Stimulated activated memory B cell treated with anti-CD40 and anti-IgM and Interleukin-4, amounts not matched to agents 10 μg/mL and 1 μg/mL and 100 μg/mL, for 72 hours (primary cell): Measurements from ENCODE around the gene OR2M2.

Experiments used
- ATAC-seq: fragments of 150-1000 bp; cut with Tn5 transposase; 2 replicates; pipeline ENCODE4 v1.10.0; 2021
- H3K27ac Mint-ChIP-seq: one replicate; pipeline ENCODE4 v1.8.0; 2022; ENCODE audit warnings: mild to moderate bottlenecking, mixed read lengths
- H3K27me3 Mint-ChIP-seq: one replicate; pipeline ENCODE4 v1.8.0; 2022; ENCODE audit warnings: mixed read lengths
- H3K36me3 Mint-ChIP-seq: one replicate; pipeline ENCODE4 v1.8.0; 2022; ENCODE audit warnings: mixed read lengths
- H3K4me1 Mint-ChIP-seq: one replicate; pipeline ENCODE4 v1.8.0; 2022; ENCODE audit warnings: mixed read lengths
- H3K4me3 Mint-ChIP-seq: one replicate; pipeline ENCODE4 v1.8.0; 2022; ENCODE audit warnings: mild to moderate bottlenecking, moderate library complexity, mixed read lengths
- H3K9me3 Mint-ChIP-seq: one replicate; pipeline ENCODE4 v1.8.0; 2022; ENCODE audit warnings: mixed read lengths

Gene OR2M2

DNA sequence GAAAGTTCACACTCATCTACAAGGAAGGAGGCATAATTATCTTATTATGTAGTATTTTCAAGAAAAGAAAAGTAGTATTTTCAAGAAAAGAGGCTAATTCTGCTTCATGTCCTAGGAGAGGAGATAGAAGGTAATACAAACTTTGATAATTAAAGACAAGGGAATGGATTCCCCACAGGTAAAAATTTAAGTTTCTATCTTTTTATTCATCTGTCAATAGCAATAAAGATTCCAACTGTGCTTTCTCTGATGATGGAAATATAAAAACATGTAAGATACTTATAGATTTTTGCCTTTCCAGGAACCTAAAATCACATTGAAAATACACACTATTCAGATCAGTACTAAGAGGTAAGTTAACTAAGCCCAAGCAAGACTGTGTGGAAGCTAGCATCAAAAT is at the start of gene OR2M2:
Gene OR2M2, plus strand, starts transcription at position 301 of the 400 bp plus-strand sequence. CDS start 5,165 bp downstream, outside the sequence.
- Mint-ChIP-seq H3K36me3 (no peaks in the 10 kb centered on the region), H3K4me3 (no peak within 1 kb of the TSS), H3K27me3 (no peaks in the 10 kb centered on the region), H3K27ac (no peak within 1 kb of the TSS), H3K4me1 (no peaks in the 10 kb centered on the region), H3K9me3 (no peaks in the 10 kb centered on the region)
- ATAC-seq: no peak

GRCh38 chr1:248127653-248128052 is 47.0 kb upstream of the OR2M2 start:
- no peak for ATAC-seq
- H3K9me3 Mint-ChIP-seq: peaks cover 12% of the 10 kb centered on the region

DNA sequence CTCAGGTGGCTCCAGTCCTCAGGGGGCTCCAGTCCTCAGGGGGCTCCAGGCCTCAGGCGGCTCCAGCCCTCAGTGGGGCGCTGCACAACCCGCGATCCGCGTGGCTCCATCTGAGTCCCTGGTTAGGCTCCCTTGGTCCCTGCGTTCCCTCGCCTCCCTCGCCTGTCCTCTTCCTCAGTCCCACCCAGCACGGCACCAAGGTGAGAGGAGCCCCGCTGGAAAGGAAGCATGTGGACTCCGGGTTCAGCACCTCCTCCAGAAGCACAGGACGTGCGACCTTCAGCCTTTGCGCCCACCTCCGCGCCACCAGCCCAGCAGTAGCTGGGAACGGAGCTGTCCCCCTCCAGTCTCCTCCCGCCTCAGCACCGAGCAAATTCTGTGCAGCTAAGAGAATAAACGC is 37.8 kb upstream of the OR2M2 start:
- Mint-ChIP-seq H3K4me3 (no peak overlapping the region), H3K27me3 (no peaks in the 10 kb centered on the region), H3K27ac (no peak overlapping the region), H3K9me3 (peaks cover 9% of the 10 kb centered on the region), H3K4me1 (no peaks in the 10 kb centered on the region), H3K36me3 (no peaks in the 10 kb centered on the region)
- peak; percentile 27 for ATAC-seq

More at GRCh38 chr1:248127653-248128052, 47.0 kb upstream of the OR2M2 start:
- Mint-ChIP-seq H3K4me3 (no peak overlapping the region), H3K27ac (no peak overlapping the region), H3K27me3 (peaks cover 8% of the 10 kb centered on the region), H3K4me1 (no peaks in the 10 kb centered on the region), H3K36me3 (no peaks in the 10 kb centered on the region)

DNA sequence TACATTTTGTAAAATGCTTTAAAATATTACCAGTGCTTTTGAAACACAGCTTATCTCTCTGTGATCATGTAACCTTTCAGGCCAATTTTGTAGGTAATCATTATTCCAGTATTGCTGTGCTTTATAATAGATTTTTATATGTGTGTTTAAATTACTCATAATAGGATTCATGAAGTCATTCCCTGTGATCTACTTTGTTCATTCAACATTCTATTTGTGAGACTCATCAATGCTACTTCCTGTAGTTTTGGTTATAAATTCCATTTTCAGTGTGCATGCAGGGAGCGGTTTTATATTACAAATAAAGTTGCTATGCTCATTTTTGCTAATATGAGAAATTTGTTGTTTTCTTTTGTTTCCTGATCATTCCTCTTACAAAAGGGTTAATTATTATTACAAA is 33.8 kb upstream of the OR2M2 start:
- no peak for ATAC-seq
- Mint-ChIP-seq H3K27me3 (no peaks in the 10 kb centered on the region), H3K36me3 (no peaks in the 10 kb centered on the region), H3K27ac (no peak overlapping the region), H3K4me3 (no peak overlapping the region), H3K9me3 (peaks cover 8% of the 10 kb centered on the region), H3K4me1 (no peaks in the 10 kb centered on the region)

GRCh38 chr1:248143311-248143710 is 31.3 kb upstream of the OR2M2 start:
- Mint-ChIP-seq H3K9me3 (peaks cover 18% of the 10 kb centered on the region), H3K27me3 (no peaks in the 10 kb centered on the region), H3K4me1 (no peaks in the 10 kb centered on the region), H3K36me3 (no peaks in the 10 kb centered on the region), H3K27ac (no peak overlapping the region), H3K4me3 (no peak overlapping the region)
- no peak for ATAC-seq

DNA sequence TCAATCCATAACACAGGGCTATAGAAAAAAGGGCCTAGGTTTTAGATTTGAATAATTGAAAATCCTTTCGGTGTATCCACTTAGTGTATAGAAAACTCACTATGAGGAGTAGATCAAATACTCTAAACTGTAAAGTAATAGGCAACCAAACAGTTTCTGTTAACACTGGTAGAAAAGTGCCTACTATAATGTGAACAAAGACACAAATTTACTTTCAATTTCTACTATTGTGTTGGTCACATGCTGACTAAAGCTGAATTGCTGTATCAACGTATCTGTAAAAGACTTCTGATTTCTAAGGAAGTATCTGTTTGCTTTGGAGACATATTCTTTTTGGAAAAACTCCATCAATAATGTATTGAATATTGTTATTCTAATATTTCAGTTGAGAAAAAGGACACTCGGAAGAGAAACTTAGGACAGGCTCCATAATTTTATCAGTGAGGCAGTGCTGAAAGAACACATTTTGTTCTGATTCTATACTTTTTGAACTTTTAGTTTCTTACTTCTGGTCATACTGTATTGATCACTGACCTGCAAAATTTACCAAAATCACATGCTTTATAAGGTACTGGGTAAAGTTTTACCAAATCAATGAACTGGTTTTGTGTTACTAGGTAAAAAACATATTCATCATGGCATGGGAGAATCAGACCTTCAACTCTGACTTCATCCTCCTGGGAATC is 30.0 kb upstream of the OR2M2 start, which contains the start of gene OR2M5:
Gene OR2M5, plus strand, starts transcription at position 636 of the 686 bp plus-strand sequence. Its CDS starts 0 bp downstream, at position 636.
- H3K9me3 Mint-ChIP-seq: peaks cover 18% of the 10 kb centered on the region
- peaks cover 7% of the 10 kb centered on the region for H3K4me1 Mint-ChIP-seq
- H3K4me3 Mint-ChIP-seq: no peak within 1 kb of the TSS
- H3K36me3 Mint-ChIP-seq: no peaks in the 10 kb centered on the region
- no peaks in the 10 kb centered on the region for H3K27me3 Mint-ChIP-seq
- no peak within 1 kb of the TSS for H3K27ac Mint-ChIP-seq
- no peak for ATAC-seq

DNA sequence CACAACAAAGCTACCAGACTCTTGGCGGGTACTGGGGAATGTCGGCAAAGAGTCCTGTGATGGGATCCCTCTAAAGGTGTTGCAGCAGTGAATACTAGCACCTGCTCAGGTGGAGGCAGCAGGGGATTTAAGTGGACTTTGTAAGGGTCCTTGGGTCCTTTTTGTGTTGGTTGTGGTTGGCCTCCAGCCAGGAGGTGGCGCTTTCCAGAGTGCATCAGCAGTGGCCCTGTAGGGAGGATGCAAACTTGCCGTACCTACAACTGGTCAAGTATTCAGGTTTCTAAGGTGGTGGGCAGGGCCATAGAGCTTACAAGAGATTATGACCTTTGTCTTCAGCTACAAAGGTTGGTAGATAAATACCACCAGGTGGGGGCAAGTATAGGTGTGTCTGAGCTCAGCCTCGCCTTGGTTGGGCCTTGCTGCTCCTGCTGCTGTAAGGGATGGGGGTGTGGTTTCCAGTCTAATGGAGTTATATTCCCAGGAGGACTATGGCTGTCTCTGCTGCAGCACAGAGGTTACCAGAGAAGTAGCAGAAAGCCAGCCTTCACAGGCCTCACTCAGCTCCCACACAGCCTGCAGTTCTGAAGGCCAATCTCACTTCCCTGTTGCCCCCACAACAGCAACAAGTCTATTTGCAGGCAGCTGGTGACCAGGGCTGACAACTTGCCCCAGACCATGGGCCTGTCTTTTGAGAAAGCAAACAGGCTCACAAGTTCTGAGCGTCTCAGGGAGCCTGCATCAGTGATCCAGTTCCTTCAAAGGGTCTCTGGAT is 22.4 kb upstream of the OR2M2 start:
- Mint-ChIP-seq H3K27me3 (no peaks in the 10 kb centered on the region), H3K27ac (no peak overlapping the region), H3K4me3 (no peak overlapping the region), H3K36me3 (no peaks in the 10 kb centered on the region), H3K4me1 (peaks cover 14% of the 10 kb centered on the region), H3K9me3 (peaks cover 8% of the 10 kb centered on the region)
- peak; percentile 75 for ATAC-seq

DNA sequence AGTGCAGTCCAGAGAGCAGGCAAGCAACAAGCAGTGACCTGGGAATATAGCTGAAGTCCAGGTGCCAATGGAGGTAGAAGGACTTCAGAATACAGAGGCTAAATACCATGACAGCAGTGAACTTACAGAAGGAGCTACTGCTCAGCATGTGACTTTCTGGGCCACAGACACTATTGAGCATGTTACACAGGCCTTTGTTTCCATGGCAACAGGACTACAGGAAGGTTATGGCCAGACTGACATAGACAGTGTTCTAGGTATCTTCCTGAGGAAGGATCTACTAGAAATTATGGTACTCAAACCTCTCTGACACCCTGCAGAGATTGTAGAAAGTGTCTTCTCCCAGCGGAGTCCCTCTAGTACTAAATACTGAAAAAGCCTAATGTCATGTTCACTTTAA is 18.7 kb upstream of the OR2M2 start:
- no peak overlapping the region for H3K4me3 Mint-ChIP-seq
- H3K9me3 Mint-ChIP-seq: peaks cover 2% of the 10 kb centered on the region
- H3K4me1 Mint-ChIP-seq: peaks cover 7% of the 10 kb centered on the region
- no peak for ATAC-seq
- no peaks in the 10 kb centered on the region for H3K36me3 Mint-ChIP-seq
- H3K27ac Mint-ChIP-seq: no peak overlapping the region
- no peaks in the 10 kb centered on the region for H3K27me3 Mint-ChIP-seq

DNA sequence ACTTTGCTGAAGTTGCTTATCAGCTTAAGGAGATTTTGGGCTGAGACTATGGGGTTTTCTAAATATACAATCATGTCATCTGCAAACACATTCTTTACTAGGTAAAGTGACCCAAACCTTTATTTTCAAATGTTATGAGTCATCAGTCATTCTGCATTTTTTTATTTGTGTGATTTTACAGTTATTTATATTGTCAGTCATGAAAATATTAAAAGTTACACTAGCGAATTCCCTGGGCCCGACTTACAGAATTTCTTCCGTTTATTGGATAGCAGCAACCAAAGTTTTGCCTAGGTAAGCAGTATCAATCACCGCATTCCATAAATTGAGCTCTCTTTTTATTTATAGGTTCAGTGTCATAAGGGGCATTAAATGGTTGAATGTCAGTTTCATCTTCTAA is 15.9 kb upstream of the OR2M2 start:
- Mint-ChIP-seq H3K4me1 (no peaks in the 10 kb centered on the region), H3K36me3 (no peaks in the 10 kb centered on the region), H3K4me3 (no peak overlapping the region), H3K27me3 (no peaks in the 10 kb centered on the region), H3K9me3 (peaks cover 2% of the 10 kb centered on the region), H3K27ac (no peak overlapping the region)
- ATAC-seq: no peak

- Mint-ChIP-seq H3K9me3 (peaks cover 5% of the 10 kb centered on the region), H3K4me3 (no peak overlapping the region), H3K27ac (no peak overlapping the region), H3K36me3 (no peaks in the 10 kb centered on the region), H3K27me3 (no peaks in the 10 kb centered on the region), H3K4me1 (no peaks in the 10 kb centered on the region)
- no peak for ATAC-seq
These were observed 10.6 kb upstream of the OR2M2 start for GRCh38 chr1:248164031-248164430.

- H3K9me3 Mint-ChIP-seq: peaks cover 5% of the 10 kb centered on the region
- H3K4me3 Mint-ChIP-seq: no peak overlapping the region
- ATAC-seq: no peak
- no peak overlapping the region for H3K27ac Mint-ChIP-seq
- H3K4me1 Mint-ChIP-seq: no peaks in the 10 kb centered on the region
- no peaks in the 10 kb centered on the region for H3K27me3 Mint-ChIP-seq
- H3K36me3 Mint-ChIP-seq: no peaks in the 10 kb centered on the region
These were observed 9.4 kb upstream of the OR2M2 start for GRCh38 chr1:248165186-248165585.

GRCh38 chr1:248183996-248184395 is 9.4 kb downstream of the OR2M2 start:
- no peak for ATAC-seq
- Mint-ChIP-seq H3K36me3 (no peaks in the 10 kb centered on the region), H3K4me3 (no peak overlapping the region), H3K27ac (no peak overlapping the region), H3K4me1 (no peaks in the 10 kb centered on the region), H3K9me3 (peaks cover 22% of the 10 kb centered on the region), H3K27me3 (peaks cover 23% of the 10 kb centered on the region)

GRCh38 chr1:248187363-248187762 is 12.7 kb downstream of the OR2M2 start:
- Mint-ChIP-seq H3K4me1 (no peaks in the 10 kb centered on the region), H3K4me3 (no peak overlapping the region), H3K36me3 (no peaks in the 10 kb centered on the region), H3K27ac (no peak overlapping the region), H3K9me3 (peaks cover 10% of the 10 kb centered on the region), H3K27me3 (peaks cover 13% of the 10 kb centered on the region)
- no peak for ATAC-seq

DNA sequence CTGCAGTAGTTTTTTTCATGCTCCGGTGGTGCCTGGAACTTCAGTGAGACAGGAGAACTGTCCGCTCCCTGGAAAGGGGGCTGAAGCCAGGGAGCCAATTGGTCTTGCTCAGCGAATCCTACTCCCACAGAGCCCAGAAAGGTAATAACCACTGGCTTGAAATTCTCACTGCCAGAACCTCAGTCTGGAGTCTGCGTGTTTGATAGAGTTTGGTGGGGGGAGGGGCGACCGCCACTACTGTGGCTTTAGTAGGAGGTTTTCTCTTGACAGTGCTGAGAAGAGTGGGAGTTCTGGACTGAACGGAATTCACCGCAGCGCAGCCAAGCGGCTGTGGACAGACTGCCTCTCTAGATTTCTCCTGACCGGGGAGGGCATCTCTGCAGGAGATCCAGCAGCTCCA is 14.4 kb downstream of the OR2M2 start:
- Mint-ChIP-seq H3K27me3 (peaks cover 13% of the 10 kb centered on the region), H3K27ac (no peak overlapping the region), H3K4me3 (no peak overlapping the region), H3K9me3 (peaks cover 15% of the 10 kb centered on the region), H3K4me1 (no peaks in the 10 kb centered on the region), H3K36me3 (no peaks in the 10 kb centered on the region)
- ATAC-seq: no peak

DNA sequence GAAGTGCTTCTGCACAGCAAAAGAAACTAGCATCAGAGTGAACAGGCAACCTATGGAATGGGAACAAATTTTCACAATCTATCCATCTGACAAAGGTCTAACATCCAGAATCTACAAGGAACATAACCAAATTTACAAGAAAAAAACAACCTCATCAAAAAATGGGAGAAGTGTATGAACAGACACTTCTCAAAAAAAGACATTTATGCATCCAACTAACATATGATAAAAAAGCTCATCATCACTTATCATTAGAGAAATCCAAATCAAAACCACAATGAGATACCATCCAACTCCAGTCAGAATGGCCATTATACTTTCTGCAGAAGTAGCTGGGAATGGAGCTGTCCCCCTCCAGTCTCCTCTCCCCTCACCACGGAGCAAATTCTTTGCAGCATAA is 19.5 kb downstream of the OR2M2 start:
- no peak overlapping the region for H3K4me3 Mint-ChIP-seq
- H3K27ac Mint-ChIP-seq: no peak overlapping the region
- H3K36me3 Mint-ChIP-seq: no peaks in the 10 kb centered on the region
- H3K4me1 Mint-ChIP-seq: no peaks in the 10 kb centered on the region
- peaks cover 18% of the 10 kb centered on the region for H3K9me3 Mint-ChIP-seq
- no peaks in the 10 kb centered on the region for H3K27me3 Mint-ChIP-seq
- no peak for ATAC-seq

DNA sequence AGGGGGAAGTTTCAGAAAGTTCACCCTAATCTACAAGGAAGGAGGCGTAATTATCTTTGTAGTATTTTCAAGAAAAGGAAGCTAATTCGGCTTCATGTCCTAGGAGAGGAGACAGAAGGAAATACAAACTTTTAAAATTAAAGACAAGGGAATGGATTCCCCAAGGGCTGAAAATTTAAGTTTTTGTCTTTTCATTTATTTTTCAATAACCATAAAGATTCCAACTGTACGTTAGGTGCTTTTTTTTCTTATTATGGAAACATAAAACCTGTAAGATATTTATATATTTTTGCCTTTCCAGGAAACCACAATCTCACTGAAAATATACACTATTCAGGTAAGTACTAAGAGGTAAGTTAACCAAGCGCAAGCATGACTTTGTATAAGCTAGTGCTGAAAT is 22.3 kb downstream of the OR2M2 start, which contains the start of gene OR2M3:
Gene OR2M3, plus strand, starts transcription at position 301 of the 400 bp plus-strand sequence. CDS start 5,803 bp downstream, outside the sequence.
- Mint-ChIP-seq H3K27me3 (no peaks in the 10 kb centered on the region), H3K36me3 (no peaks in the 10 kb centered on the region), H3K9me3 (peaks cover 15% of the 10 kb centered on the region), H3K4me3 (no peak within 1 kb of the TSS), H3K4me1 (no peaks in the 10 kb centered on the region), H3K27ac (no peak within 1 kb of the TSS)
- ATAC-seq: no peak
